Measurements from ENCODE around the gene UBL4A.

UBL4A gene

GRCh38 chrX:154463611-154464220, 22.7 kb downstream of the UBL4A start:
- peaks cover 10% of the 10 kb centered on the region; the same call in 1 of the 2 replicates for H4K20me1 ChIP-seq (ENCODE audit: insufficient read depth, low read length)
- H2AFZ ChIP-seq (ENCODE audit: low read depth, low read length), result no peak overlapping the region
- H3K4me3 ChIP-seq (ENCODE audit: low read depth in 1 of 2, low read length in 2 of 2), result no peak overlapping the region
- peaks cover 57% of the 10 kb centered on the region for H3K36me3 ChIP-seq (ENCODE audit: insufficient read depth, low read length)
- no peak overlapping the region for H3K4me2 ChIP-seq (ENCODE audit: insufficient read depth, low read length)
- no peak for DNase-seq
- no peak for ATAC-seq (ENCODE audit: insufficient read depth, low read depth)
- H3K9me3 ChIP-seq (ENCODE audit: insufficient read depth, low read length, severe bottlenecking), result no peaks in the 10 kb centered on the region
- no peaks in the 10 kb centered on the region for H3K27me3 ChIP-seq (ENCODE audit: insufficient read depth, low read length, poor library complexity)
- no peak for TF ChIP-seq CTCF (IDR thresholded peaks at IDR 0.05; ENCODE audit: borderline replicate concordance, extremely low read depth, low read length, poor library complexity, severe bottlenecking)
- TF ChIP-seq EZH2 (IDR thresholded peaks at IDR 0.05; ENCODE audit: borderline replicate concordance, low read depth, low read length, severe bottlenecking), result no peak
- peaks cover 9% of the 10 kb centered on the region for H3K79me2 ChIP-seq (ENCODE audit: insufficient read depth, low read length)
- H3K9ac ChIP-seq (ENCODE audit: low read depth, low read length), result no peak overlapping the region
- no peak overlapping the region for H3K27ac ChIP-seq (ENCODE audit: low read length)
- peaks cover 16% of the 10 kb centered on the region for H3K4me1 ChIP-seq (ENCODE audit: insufficient read depth, low read length)

GRCh38 chrX:154462396-154462795, 24.0 kb downstream of the UBL4A start:
- Histone ChIP-seq H3K4me3 (ENCODE audit: low read depth in 1 of 2, low read length in 2 of 2) (no peak overlapping the region), H3K9me3 (ENCODE audit: insufficient read depth, low read length, severe bottlenecking) (no peaks in the 10 kb centered on the region), H3K36me3 (ENCODE audit: insufficient read depth, low read length) (peaks cover 48% of the 10 kb centered on the region), H3K4me1 (ENCODE audit: insufficient read depth, low read length) (peaks cover 21% of the 10 kb centered on the region), H3K9ac (ENCODE audit: low read depth, low read length) (no peak overlapping the region), H3K27ac (ENCODE audit: low read length) (no peak overlapping the region), H3K4me2 (ENCODE audit: insufficient read depth, low read length) (no peak overlapping the region), H3K79me2 (ENCODE audit: insufficient read depth, low read length) (peaks cover 14% of the 10 kb centered on the region), H2AFZ (ENCODE audit: low read depth, low read length) (no peak overlapping the region), H3K27me3 (ENCODE audit: insufficient read depth, low read length, poor library complexity) (no peaks in the 10 kb centered on the region), H4K20me1 (ENCODE audit: insufficient read depth, low read length) (peaks cover 10% of the 10 kb centered on the region; the same call in 1 of the 2 replicates)
- DNase-seq, result no peak
- no peak for TF ChIP-seq EZH2 (IDR thresholded peaks at IDR 0.05; ENCODE audit: borderline replicate concordance, low read depth, low read length, severe bottlenecking)
- TF ChIP-seq CTCF (IDR thresholded peaks at IDR 0.05; ENCODE audit: borderline replicate concordance, extremely low read depth, low read length, poor library complexity, severe bottlenecking), result no peak
- no peak for ATAC-seq (ENCODE audit: insufficient read depth, low read depth)

GRCh38 chrX:154460326-154460725, 26.1 kb downstream of the UBL4A start:
- H2AFZ ChIP-seq (ENCODE audit: low read depth, low read length), result no peak overlapping the region
- H3K27ac ChIP-seq (ENCODE audit: low read length), result no peak overlapping the region

More at GRCh38 chrX:154460326-154460725, 26.1 kb downstream of the UBL4A start:
- no peak for DNase-seq
- H3K79me2 ChIP-seq (ENCODE audit: insufficient read depth, low read length), result peaks cover 14% of the 10 kb centered on the region
- no peak overlapping the region for H3K4me3 ChIP-seq (ENCODE audit: low read depth in 1 of 2, low read length in 2 of 2)
- H3K27me3 ChIP-seq (ENCODE audit: insufficient read depth, low read length, poor library complexity), result no peaks in the 10 kb centered on the region
- peaks cover 30% of the 10 kb centered on the region for H3K36me3 ChIP-seq (ENCODE audit: insufficient read depth, low read length)
- TF ChIP-seq EZH2 (IDR thresholded peaks at IDR 0.05; ENCODE audit: borderline replicate concordance, low read depth, low read length, severe bottlenecking) (no peak), CTCF (IDR thresholded peaks at IDR 0.05; ENCODE audit: borderline replicate concordance, extremely low read depth, low read length, poor library complexity, severe bottlenecking) (no peak)
- no peak overlapping the region for H3K9ac ChIP-seq (ENCODE audit: low read depth, low read length)
- H4K20me1 ChIP-seq (ENCODE audit: insufficient read depth, low read length), result peaks cover 10% of the 10 kb centered on the region; the same call in 1 of the 2 replicates
- ATAC-seq (ENCODE audit: insufficient read depth, low read depth), result no peak
- H3K4me2 ChIP-seq (ENCODE audit: insufficient read depth, low read length), result 0 out of 2 replicates have a peak overlapping the region, but pooled peaks have one; percentile 22
- peaks cover 25% of the 10 kb centered on the region for H3K4me1 ChIP-seq (ENCODE audit: insufficient read depth, low read length)
- H3K9me3 ChIP-seq (ENCODE audit: insufficient read depth, low read length, severe bottlenecking), result no peaks in the 10 kb centered on the region
